ENCODE results near the gene EXOC3L1. TPM values are rescaled to one million over a fixed set of nuclear protein-coding genes. Genes with fewer than 3 reads are reported as not detected.
A peak's percentile ranks its signal among the peaks of the same experiment; 100 is the strongest.

The EXOC3L1 gene
- total RNA-seq, 1 donor from 2014 or later: 1.2 TPM

DNA sequence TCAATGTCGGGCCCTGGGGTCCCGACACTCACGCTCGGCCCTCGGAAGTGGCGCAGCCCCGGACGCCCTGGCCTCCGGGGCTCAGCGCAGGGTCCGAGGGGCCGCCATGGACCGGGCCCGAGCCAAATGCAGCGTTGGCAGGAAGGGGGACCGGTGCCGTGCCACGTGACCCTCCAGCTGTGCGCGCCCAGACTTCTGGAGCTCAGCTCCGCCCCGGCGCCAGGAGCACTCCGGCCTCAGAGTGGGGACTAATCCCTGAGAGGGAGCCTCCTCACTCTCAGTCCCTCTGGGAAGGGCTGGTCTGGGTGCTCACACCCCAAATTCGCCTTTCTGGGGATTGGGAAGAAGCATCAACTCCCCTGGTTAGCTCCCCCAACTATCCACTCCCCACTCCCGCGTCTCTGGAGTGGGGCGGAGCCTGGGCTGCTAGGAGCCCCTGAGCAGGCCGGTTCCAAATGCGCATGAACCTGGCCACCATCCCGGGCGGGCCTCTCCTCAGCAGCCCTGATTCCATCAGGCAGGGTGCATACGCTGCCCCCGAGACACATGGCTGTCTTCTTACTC, 39.0 kb downstream of the EXOC3L1 start, which contains the start of gene B3GNT9:
Gene B3GNT9, minus strand, starts transcription at position 166 of the 564 bp plus-strand sequence. CDS start 513 bp downstream, outside the sequence.
- DNase-seq (ENCODE audit: low spot score in 2 of 2) (peak; percentile 77 to 87), FAIRE-seq (no peak)

GRCh38 chr16:67150047-67150832, 39.7 kb downstream of the EXOC3L1 start:
- DNase-seq (ENCODE audit: low spot score in 2 of 2) (peak; percentile 69 to 74), FAIRE-seq (no peak)

- FAIRE-seq: no peak
These were observed 40.5 kb downstream of the EXOC3L1 start for GRCh38 chr16:67149276-67150046.

GRCh38 chr16:67148656-67149275, 41.2 kb downstream of the EXOC3L1 start:
- FAIRE-seq (no peak), DNase-seq (ENCODE audit: low spot score in 2 of 2) (peak in 1 of 2 donors; percentile 15)

More at GRCh38 chr16:67149276-67150046, 40.5 kb downstream of the EXOC3L1 start:
- peak in 1 of 2 donors; percentile 30 for DNase-seq (ENCODE audit: low spot score in 2 of 2)

DNA sequence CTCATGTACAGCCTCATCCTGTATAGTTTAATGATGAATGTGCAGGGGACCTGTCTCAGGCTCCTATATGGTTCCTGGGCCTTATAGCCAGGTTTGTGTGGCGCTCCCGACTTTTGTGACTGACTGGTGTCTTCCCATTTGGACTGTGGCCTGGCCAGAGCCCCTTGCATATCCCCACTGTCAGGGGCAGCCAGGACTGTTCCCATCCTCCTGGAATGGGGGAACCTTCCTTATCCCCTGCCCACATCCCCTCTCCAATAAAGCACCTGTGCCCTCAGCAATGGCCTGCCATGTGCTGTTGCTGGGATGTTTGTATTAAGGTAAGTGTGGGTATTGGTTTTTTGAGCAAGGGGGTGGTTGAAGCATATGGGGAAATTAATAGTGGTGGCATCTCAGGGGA, 41.7 kb downstream of the EXOC3L1 start:
- no peak for FAIRE-seq
- peak in 1 of 2 donors; percentile 9 for DNase-seq (ENCODE audit: low spot score in 2 of 2)

DNA sequence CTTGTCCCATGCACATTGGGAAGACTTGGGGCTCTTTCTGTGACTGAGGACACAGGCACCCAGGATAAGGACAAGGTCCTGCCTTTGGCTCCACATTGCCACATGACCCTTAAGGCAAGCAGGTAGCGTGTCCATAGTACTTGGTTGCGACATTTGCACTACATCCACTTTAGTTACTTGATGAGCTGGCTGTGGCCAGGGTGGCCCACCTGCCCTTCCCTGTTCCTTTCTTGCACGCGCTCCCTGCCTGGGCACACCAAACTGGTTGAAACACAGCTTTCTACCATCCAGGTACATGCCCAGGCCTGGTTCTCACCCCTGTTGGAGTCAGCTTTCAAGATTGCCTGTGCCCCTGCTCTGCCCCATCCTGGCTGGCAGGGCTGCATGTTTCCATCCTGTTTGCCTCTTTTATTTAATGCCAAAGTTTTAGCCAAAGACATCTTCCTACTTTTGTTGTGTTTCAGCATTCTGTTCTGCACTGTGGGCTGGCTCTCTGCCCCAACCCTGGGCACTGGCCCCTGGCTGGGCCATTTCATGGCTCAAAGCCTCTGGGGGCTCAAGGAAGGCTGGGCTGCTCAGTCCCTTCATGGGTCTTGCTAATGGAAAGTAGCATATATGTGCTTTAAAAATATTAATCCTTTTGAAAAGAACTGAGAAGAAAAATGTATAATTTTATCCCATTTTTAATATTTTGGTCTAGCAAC, 42.3 kb downstream of the EXOC3L1 start:
- FAIRE-seq (no peak), DNase-seq (ENCODE audit: low spot score in 2 of 2) (peak in 1 of 2 donors; percentile 9)

- no peak for FAIRE-seq
- DNase-seq (ENCODE audit: low spot score in 2 of 2): peak in 1 of 2 donors; percentile 32
These were observed 43.2 kb downstream of the EXOC3L1 start for GRCh38 chr16:67146523-67147357.

- FAIRE-seq (no peak), DNase-seq (ENCODE audit: low spot score in 2 of 2) (no peak)
These were observed 44.2 kb downstream of the EXOC3L1 start for GRCh38 chr16:67145746-67146145.

GRCh38 chr16:67144943-67145342, 45.0 kb downstream of the EXOC3L1 start:
- FAIRE-seq: no peak
- DNase-seq (ENCODE audit: low spot score in 2 of 2): no peak

GRCh38 chr16:67142342-67142741, 47.6 kb downstream of the EXOC3L1 start:
- FAIRE-seq: no peak
- no peak for DNase-seq (ENCODE audit: low spot score in 2 of 2)

GRCh38 chr16:67141391-67141790, 48.5 kb downstream of the EXOC3L1 start:
- DNase-seq (ENCODE audit: low spot score in 2 of 2) (no peak), FAIRE-seq (no peak)

DNA sequence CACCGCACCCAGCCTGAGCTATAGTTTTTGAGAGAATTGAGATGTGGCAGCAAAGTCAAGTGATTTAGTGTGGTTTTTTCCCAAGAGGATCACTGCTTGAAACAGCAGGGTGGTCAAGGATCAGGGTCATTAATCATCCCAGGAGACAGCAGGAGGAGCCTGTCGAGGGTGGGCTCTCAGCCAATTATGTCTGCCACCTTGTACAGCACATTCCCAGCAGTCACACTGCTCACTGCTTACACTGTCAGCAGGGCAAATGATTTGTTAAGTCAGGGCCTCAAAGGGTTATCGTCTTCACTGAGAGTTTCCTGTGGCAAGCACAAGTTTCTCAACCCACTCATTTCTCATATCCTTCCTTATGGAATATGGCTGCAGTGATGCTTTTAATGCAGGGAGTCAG, 52.3 kb downstream of the EXOC3L1 start:
- no peak for FAIRE-seq
- no peak for DNase-seq (ENCODE audit: low spot score in 2 of 2)

Small RNAs within 50 kb of the gene (small RNA-seq; reads per million reads assigned to genes)
- gene MIR328: 12.0 reads per million, percentile 96 among the genes with 10 or more reads in this experiment

Other genes starting within 250 kb of the EXOC3L1 start
- under 0.01 TPM for gene CES3, start 228.9 kb downstream of the EXOC3L1 start, total RNA-seq
- gene CES4A, start 201.5 kb downstream of the EXOC3L1 start, total RNA-seq: 9.0 TPM
- gene CBFB, start 161.0 kb downstream of the EXOC3L1 start, total RNA-seq: 55.0 TPM
- gene PHAF1, start 80.2 kb downstream of the EXOC3L1 start, total RNA-seq: 17.1 TPM
- gene B3GNT9, start 39.1 kb downstream of the EXOC3L1 start, total RNA-seq: 1.2 TPM
- 0.82 TPM for gene TRADD, start 30.2 kb downstream of the EXOC3L1 start, total RNA-seq
- 0.82 TPM for gene FBXL8, start 30.2 kb downstream of the EXOC3L1 start, total RNA-seq
- 3.7 TPM for gene HSF4, start 25.4 kb downstream of the EXOC3L1 start, total RNA-seq
- 3.7 TPM for gene NOL3, start 19.6 kb downstream of the EXOC3L1 start, total RNA-seq
- gene MATCAP1, start 6.2 kb downstream of the EXOC3L1 start, total RNA-seq: 52.2 TPM
- 19.6 TPM for gene E2F4, start 2.0 kb upstream of the EXOC3L1 start, total RNA-seq
- gene ELMO3, start 9.0 kb upstream of the EXOC3L1 start, total RNA-seq: 0.41 TPM
- gene TMEM208, start 37.0 kb upstream of the EXOC3L1 start, total RNA-seq: 21.2 TPM
- gene FHOD1, start 57.3 kb upstream of the EXOC3L1 start, total RNA-seq: 1.6 TPM
- 0.41 TPM for gene SLC9A5, start 58.8 kb upstream of the EXOC3L1 start, total RNA-seq
- gene PLEKHG4, start 89.4 kb upstream of the EXOC3L1 start, total RNA-seq: 2.9 TPM
- gene KCTD19, start 136.6 kb upstream of the EXOC3L1 start, total RNA-seq: under 0.01 TPM
- gene LRRC36, start 136.7 kb upstream of the EXOC3L1 start, total RNA-seq: 2.4 TPM
- 2.0 TPM for gene TPPP3, start 203.4 kb upstream of the EXOC3L1 start, total RNA-seq
- 1.2 TPM for gene ZDHHC1, start 226.3 kb upstream of the EXOC3L1 start, total RNA-seq
- gene HSD11B2, start 241.0 kb upstream of the EXOC3L1 start, total RNA-seq: 0.41 TPM